ENCODE measurements around the gene KLHL7. TPM values are rescaled to one million over a fixed set of nuclear protein-coding genes. Genes with fewer than 3 reads are reported as not detected.
"Not testable (repeated sequence)": the region's sequence is repeated elsewhere in the genome, so short reads cannot be mapped to it uniquely, and the experiment has no call there.

The KLHL7 gene
- total RNA-seq, 1 donor from 2014 or later: 13.1 TPM

DNA sequence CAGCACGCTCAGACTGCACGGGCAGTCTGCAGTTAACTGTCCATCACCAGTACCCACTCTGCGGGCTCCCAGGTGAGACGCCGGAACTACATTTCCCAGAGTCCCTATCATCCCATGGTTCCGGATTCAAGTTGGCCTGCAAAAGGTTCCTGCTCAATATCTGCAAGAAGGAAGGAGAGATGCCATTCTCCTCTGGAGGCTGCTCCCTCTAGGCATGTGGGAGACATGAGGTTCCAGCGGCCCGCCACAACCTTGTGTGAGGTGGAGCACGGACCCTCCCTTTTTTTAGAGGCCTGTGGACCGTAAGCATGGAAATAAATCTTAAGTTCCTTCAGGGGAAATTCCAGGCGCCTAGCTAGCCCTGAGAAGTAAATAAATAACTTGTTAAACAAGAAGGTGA lies 106.0 kb downstream of the KLHL7 start:
- intact Hi-C loops (cut with micrococcal nuclease): no loop called here

DNA sequence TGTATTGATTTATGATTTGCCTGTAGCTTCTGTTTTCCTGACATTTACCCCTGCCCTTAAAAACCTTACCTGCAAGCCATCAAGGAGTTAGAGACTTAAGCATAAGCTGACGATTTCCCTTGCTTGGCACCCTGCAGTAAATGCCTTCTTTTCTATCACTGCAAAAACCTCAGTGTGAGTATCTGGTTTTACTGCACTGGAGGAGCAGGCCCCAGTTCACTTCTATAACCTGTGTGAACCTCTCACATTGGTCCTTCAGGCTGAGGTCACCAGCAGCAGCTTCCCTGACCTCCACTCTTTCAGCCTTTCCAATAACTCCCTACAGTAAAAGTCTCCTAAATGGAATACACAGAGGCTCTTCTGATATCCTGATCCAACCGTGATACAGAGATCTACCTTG lies 106.8 kb downstream of the KLHL7 start:
- intact Hi-C loops (cut with micrococcal nuclease): no loop called here

DNA sequence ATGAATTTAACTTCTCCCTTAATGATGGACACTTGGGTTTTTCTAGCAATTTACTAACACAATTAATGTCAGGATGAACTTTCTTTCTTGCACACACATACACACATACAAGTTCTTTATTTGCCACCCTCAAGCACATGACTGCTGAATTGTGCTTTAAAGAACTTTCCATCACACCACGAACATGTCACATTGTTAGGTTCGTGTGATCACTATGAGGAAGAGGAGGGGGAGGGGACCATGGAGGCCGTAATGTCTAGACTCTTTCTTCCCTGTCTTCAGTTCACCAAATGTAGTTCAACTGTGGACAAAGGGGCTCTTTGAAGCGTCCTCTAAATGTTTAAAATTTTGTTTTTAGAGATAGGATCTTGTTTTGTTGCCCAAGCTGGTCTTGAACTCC lies 107.3 kb downstream of the KLHL7 start:
- intact Hi-C loops (cut with micrococcal nuclease): no loop called here

DNA sequence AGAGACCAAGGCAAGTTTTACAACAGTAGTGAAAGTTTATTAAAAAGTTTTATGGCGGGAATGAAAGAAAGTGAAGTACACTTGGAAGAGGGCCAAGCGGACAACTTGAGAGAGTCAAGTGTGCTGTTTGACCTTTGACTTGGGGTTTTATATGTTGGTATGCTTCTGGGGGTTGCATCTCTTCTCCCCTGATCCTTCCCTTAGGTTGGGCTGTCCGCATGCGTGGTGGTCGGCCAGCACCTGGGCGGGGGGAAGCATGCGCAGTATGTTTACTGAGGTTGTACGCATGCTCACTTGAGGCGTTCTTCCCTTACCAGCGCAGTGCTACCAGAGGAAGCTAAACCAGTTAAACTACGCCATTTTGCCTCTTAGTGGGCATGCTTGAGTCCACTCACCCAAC lies 108.2 kb downstream of the KLHL7 start:
- intact Hi-C loops (cut with micrococcal nuclease): no loop called here

DNA sequence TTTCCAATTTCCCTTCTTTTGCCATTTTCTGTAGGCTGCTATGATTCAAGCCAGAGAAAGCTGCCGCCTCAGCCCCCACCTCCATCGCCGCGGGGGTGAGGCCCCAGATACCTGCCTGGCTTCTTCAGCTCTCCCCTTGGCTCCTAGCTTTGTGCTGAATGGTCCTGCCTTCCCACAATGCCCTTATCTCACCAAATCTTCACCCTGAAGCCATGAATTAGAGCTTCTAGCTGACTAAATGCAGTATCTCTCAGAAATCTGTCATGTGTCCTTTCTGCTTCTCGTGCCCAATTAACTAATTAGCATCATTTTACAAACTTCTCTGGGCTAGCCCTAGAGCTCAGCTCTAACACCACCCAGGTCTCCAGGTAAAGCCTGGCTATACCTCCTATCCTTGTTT lies 108.8 kb downstream of the KLHL7 start:
- intact Hi-C loops (cut with micrococcal nuclease): no loop called here

DNA sequence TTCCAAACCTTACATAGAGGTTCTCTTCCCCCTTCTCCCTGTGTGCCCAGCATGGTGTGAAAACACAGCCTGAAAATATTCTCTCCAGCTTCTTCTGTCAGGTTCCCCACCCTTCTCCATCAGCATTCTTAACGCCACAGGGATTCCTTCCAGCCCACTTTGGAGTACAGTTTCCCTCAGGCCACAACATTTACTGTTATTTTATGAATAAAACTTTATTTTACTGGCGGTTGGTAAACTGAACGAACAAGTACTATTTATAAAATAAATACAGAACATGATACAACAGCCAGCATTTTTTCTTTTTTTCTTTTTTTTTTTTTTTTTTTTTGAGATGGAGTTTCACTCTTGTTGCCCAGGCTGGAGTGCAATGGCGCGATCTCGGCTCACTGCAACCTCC lies 109.4 kb downstream of the KLHL7 start:
- intact Hi-C loops (cut with micrococcal nuclease): no loop called here

DNA sequence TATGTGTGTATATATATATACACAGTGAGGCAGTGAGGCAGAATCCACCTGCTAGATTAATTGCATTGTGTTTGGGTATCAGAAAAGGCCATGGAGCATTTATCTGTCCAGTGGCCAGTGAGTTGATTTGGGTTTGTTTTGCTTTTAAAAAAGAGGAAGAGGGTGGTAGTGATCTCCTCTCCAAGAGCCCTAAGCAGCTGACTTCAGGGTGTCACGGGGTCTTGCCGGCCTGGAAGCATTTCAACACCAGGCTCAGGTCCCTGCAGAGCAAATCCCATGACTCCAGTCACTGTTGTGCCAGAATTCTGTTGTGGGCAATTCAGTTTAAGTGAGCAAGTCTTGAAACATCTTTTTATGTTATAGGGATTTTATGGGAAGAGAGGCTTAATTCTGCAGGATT lies 110.4 kb downstream of the KLHL7 start:
- intact Hi-C loops (cut with micrococcal nuclease): no loop called here

DNA sequence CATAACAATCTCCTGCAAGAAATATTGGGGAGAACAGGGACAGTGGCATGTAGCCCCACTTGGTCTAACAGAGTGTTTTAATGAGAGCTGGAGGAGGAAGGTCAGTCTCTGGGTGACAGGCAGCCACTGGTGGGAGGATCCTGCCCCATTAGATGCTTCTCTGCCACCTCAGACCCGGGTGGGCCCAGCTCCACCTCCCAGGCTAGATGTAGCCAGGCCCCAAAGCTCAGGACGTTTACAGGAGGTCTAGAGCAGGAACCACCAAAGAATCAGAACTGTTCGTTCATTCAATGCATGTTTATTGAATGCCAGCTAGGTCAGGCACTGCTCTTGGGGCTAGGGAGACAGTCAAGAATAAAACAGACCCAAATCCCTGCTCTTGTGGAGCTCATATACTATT lies 112.6 kb downstream of the KLHL7 start:
- intact Hi-C loops (cut with micrococcal nuclease): no loop called here

DNA sequence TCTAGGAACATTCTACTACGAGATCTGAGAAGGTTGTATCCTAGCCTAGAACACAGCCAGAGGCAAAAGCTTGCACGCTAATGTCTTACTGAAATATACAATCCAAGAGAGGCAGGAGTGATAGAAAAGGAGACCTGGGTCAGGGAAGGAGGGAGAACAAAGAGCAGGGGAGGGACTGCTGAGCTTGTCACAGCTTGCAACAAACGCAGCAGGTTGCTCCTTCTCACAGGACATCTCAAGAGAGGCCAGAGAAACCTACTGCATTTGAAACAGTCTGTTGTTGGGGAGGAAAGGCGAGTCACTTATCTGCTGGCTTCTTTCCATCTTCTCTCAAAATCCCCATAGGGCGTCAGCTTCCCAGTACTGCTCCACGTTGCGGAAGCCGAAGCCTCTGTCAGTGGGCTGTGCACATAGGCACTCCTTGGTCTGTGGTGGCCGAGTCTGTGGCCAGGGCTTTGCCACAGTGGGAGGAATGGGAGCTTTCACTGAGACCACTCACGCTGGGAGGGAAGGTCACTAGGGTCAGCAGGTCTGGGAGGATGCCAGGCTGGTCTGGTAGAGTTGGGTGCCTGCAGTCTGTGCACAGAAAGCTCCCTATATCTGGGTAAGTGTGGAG lies 115.2 kb downstream of the KLHL7 start:
- intact Hi-C loops (cut with micrococcal nuclease): no loop called here

DNA sequence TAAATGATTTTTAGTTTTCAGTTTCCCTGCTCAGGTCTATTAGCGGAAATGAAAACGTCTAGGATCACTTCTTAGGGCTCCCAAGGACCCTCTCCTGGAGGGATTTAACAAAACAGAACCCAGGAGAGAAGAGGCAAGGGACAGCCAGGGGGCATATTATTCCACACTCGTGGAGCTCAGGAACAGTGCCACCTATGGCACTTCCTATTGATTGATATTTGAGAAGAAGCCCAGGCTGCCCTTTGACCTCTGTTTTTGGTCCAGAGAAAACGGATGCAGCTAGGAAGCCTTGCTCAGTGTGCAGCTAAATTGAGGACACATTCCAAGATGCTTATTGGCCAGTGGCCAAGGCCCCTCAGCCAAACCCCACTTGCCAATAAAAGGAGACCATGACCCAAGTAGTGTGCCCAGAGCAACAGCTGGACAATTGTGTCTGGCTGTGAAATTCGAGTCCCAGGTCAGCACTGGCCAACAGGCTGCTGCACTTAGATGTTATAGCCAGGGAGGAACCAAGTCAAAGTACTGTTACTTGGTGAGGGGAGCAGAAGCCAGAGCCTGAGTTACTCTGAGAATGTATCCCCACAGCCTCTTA lies 117.0 kb downstream of the KLHL7 start:
- intact Hi-C loops (cut with micrococcal nuclease): no loop called here

DNA sequence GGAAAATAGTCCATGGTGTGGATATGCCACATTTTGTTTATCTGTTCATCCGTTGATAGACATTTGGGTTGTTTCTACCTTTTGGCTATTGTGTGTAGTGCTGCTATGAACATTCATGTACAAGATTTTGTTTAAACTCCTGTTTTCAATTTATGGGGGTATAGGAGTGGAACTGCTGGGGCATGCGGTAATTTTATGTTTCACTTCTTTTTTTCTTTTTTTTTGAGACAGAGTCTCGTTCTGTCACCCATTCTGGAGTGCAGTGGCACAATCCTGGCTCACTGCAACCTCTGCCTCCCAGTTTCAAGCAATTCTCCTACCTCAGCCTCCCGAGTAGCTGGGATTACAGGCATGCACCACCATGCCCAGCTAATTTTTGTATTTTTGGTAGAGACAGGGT lies 118.8 kb downstream of the KLHL7 start:
- intact Hi-C loops (cut with micrococcal nuclease): not testable (repeated sequence)

DNA sequence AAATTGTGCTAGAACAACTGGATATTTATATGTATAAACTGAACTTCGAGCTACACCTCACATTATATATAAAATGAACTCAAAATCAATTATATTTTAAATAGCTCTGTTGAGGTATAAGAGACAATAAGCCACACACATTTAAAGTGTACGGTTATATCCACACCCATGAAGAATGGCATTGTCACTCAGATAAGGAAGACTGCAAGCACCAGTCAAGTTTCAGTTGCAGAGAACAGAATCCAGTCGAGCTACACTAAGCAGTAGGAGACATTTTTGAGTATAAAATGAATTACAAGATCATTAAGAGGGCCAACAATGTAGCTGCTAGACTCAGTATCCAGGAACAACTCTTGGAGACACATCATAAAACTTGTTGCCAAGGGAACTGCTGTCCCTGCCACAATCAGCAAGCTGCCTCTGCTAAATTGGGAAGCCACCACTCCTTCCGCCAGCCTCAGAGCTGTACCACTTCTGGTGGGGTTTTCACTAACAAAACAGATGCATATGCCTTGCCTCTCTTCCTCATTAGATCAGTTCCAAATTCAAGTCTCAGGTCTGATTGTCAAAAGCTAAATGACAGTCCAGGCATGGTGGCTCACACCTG lies 121.4 kb downstream of the KLHL7 start:
- intact Hi-C loops (cut with micrococcal nuclease): no loop called here

Other genes with a start within 250 kb of the KLHL7 start
- gene HYCC1, start 91.7 kb upstream of the KLHL7 start, total RNA-seq: 61.3 and 64.2 TPM in 2 replicates
- 41.0 and 44.2 TPM in 2 replicates for gene NUP42, start 76.3 kb downstream of the KLHL7 start, total RNA-seq
- 0.69 and 1.9 TPM in 2 replicates for gene GPNMB, start 141.0 kb downstream of the KLHL7 start, total RNA-seq
- gene MALSU1, start 193.6 kb downstream of the KLHL7 start, total RNA-seq: 49.2 and 56.2 TPM in 2 replicates

Measured in T-helper 1 cell treated with Interleukin-12 subunit alpha and Interleukin-12 subunit beta and Interleukin-4 antibody, amounts not matched to agents 30 ng/mL and 1 ng/mL, for 36 hours (primary cell).